ENCODE measurements around the gene ATP9A. TPM values are rescaled to one million over a fixed set of nuclear protein-coding genes. Genes with fewer than 3 reads are reported as not detected.
"Not testable (repeated sequence)": the region's sequence is repeated elsewhere in the genome, so short reads cannot be mapped to it uniquely, and the experiment has no call there.

Gene ATP9A
- total RNA-seq, 1 experiment from 2014 or later, result 31.3 TPM

- peaks cover 18% of the 10 kb centered on the region for H3F3A ChIP-seq (ENCODE audit: low read length, unreplicated experiment)
- BruUV-seq (replicated peaks), result no TSS peak
- H3K27ac ChIP-seq (ENCODE audit: low read length), result peak overlapping the region; percentile 88
- no peaks in the 10 kb centered on the region for H4K20me1 ChIP-seq (ENCODE audit: low read length)
- CTCF ChIA-PET, result no interaction called here
- H3K9me2 ChIP-seq (replicated peaks; ENCODE audit: low read length), result no peaks in the 10 kb centered on the region
- TF ChIP-seq CTCF (conservative IDR thresholded peaks at IDR 0.05; ENCODE audit: low read depth, low read length) (no peak), EZH2phosphoT487 (IDR thresholded peaks at IDR 0.05; ENCODE audit: borderline replicate concordance, low read length) (no peak), EZH2 (IDR thresholded peaks at IDR 0.05; ENCODE audit: low read length, unreplicated experiment) (no peak)
- intact Hi-C loops (cut with micrococcal nuclease), result loop anchor here (2.0 to 10.0 kb wide), 3 partner anchors 21 to 325 kb away; no protein-coding TSS in a partner anchor
- no peak overlapping the region for H2AFZ ChIP-seq (ENCODE audit: low read length)
- H3K4me1 ChIP-seq (ENCODE audit: insufficient read depth, low read length), result peaks cover 36% of the 10 kb centered on the region
- no peaks in the 10 kb centered on the region for H3K9me3 ChIP-seq (ENCODE audit: low read length)
- DNase-seq (no peak), ATAC-seq (no peak)
- peak overlapping the region; percentile 49 for H3K9ac ChIP-seq (ENCODE audit: low read length)
- H3K36me3 ChIP-seq (ENCODE audit: low read depth, low read length), result no peaks in the 10 kb centered on the region
- no peaks in the 10 kb centered on the region for H3K27me3 ChIP-seq (ENCODE audit: low read length)
- POLR2A ChIA-PET (ENCODE audit: unreplicated experiment), result no interaction called here
- H3K4me2 ChIP-seq (ENCODE audit: low read length), result no peak overlapping the region
- H3K4me3 ChIP-seq (ENCODE audit: low read length), result no peak overlapping the region
- H3K79me2 ChIP-seq (ENCODE audit: low read length), result no peaks in the 10 kb centered on the region
Observed at GRCh38 chr20:51659491-51660050, 108.6 kb downstream of the ATP9A start.

- intact Hi-C loops (cut with micrococcal nuclease), result no loop called here
- CTCF ChIA-PET, result no interaction called here
- POLR2A ChIA-PET (ENCODE audit: unreplicated experiment), result no interaction called here
- Histone ChIP-seq H3K4me2 (ENCODE audit: low read length) (no peak overlapping the region), H2AFZ (ENCODE audit: low read length) (no peak overlapping the region), H3K9ac (ENCODE audit: low read length) (no peak overlapping the region), H3K9me2 (replicated peaks; ENCODE audit: low read length) (no peaks in the 10 kb centered on the region), H3K36me3 (ENCODE audit: low read depth, low read length) (no peaks in the 10 kb centered on the region), H3K27me3 (ENCODE audit: low read length) (no peaks in the 10 kb centered on the region), H3K9me3 (ENCODE audit: low read length) (no peaks in the 10 kb centered on the region), H3K27ac (ENCODE audit: low read length) (no peak overlapping the region), H3F3A (ENCODE audit: low read length, unreplicated experiment) (peaks cover 14% of the 10 kb centered on the region), H3K4me1 (ENCODE audit: insufficient read depth, low read length) (peaks cover 35% of the 10 kb centered on the region), H4K20me1 (ENCODE audit: low read length) (no peaks in the 10 kb centered on the region), H3K79me2 (ENCODE audit: low read length) (no peaks in the 10 kb centered on the region), H3K4me3 (ENCODE audit: low read length) (no peak overlapping the region)
- DNase-seq (no peak), ATAC-seq (no peak)
- BruUV-seq (replicated peaks), result no TSS peak
- TF ChIP-seq EZH2 (IDR thresholded peaks at IDR 0.05; ENCODE audit: low read length, unreplicated experiment), result no peak
- no peak for TF ChIP-seq CTCF (conservative IDR thresholded peaks at IDR 0.05; ENCODE audit: low read depth, low read length)
- no peak for TF ChIP-seq EZH2phosphoT487 (IDR thresholded peaks at IDR 0.05; ENCODE audit: borderline replicate concordance, low read length)
Observed at GRCh38 chr20:51656726-51657260, 111.4 kb downstream of the ATP9A start.

GRCh38 chr20:51656089-51656488, 112.1 kb downstream of the ATP9A start:
- H3K4me3 ChIP-seq (ENCODE audit: low read length); BruUV-seq (replicated peaks); H4K20me1 ChIP-seq (ENCODE audit: low read length); ATAC-seq; H3F3A ChIP-seq (ENCODE audit: low read length, unreplicated experiment); H3K9ac ChIP-seq (ENCODE audit: low read length); intact Hi-C loops (cut with micrococcal nuclease); H3K79me2 ChIP-seq (ENCODE audit: low read length); H2AFZ ChIP-seq (ENCODE audit: low read length); CTCF ChIA-PET; POLR2A ChIA-PET (ENCODE audit: unreplicated experiment); H3K9me3 ChIP-seq (ENCODE audit: low read length); H3K27me3 ChIP-seq (ENCODE audit: low read length); H3K36me3 ChIP-seq (ENCODE audit: low read depth, low read length); H3K9me2 ChIP-seq (replicated peaks; ENCODE audit: low read length); H3K27ac ChIP-seq (ENCODE audit: low read length); DNase-seq; H3K4me2 ChIP-seq (ENCODE audit: low read length): not testable (repeated sequence)
- peaks cover 29% of the 10 kb centered on the region for H3K4me1 ChIP-seq (ENCODE audit: insufficient read depth, low read length)

Measured in PC-3 (cell line).